Activated B cell treated with CpG ODN at 0.5 μM for 24 hours (primary cell): ENCODE measurements around the gene FOSL1. TPM values are rescaled to one million over a fixed set of nuclear protein-coding genes. Genes with fewer than 3 reads are reported as not detected.

ENCODE experiments used
- ATAC-seq: fragments of 200-7000 bp; cut with Tn5 transposase; one replicate; pipeline ENCODE4 v1.10.0; 2021; ENCODE audit warnings: low read depth, mild to moderate bottlenecking, moderate library complexity
- CTCF ChIA-PET: fragments of 350-600 bp; sonication (Branson Sonifier 250); formaldehyde crosslinking; loops from one replicate; lab custom pipeline; 2021; ENCODE audit warnings: antibody characterized with exemption; lab: Charles Lee
- POLR2A ChIA-PET: fragments of 350-600 bp; sonication (Branson Sonifier 250); formaldehyde crosslinking; loops from one replicate; lab custom pipeline; 2021; ENCODE audit warnings: antibody characterized with exemption; lab: Charles Lee
- DNase-seq: peaks from one replicate; pipeline ENCODE4 v3.0.0; 2022
- H3K27ac Mint-ChIP-seq: one replicate; pipeline ENCODE4 v1.8.0; 2020; ENCODE audit warnings: mixed read lengths
- H3K27me3 Mint-ChIP-seq: one replicate; pipeline ENCODE4 v1.8.0; 2021; ENCODE audit warnings: mixed read lengths
- H3K36me3 Mint-ChIP-seq: one replicate; pipeline ENCODE4 v1.8.0; 2021; ENCODE audit warnings: low read depth, mixed read lengths
- H3K4me1 Mint-ChIP-seq: one replicate; pipeline ENCODE4 v1.8.0; 2021; ENCODE audit warnings: mixed read lengths
- H3K4me3 Mint-ChIP-seq: one replicate; pipeline ENCODE4 v1.8.0; 2020; ENCODE audit warnings: mild to moderate bottlenecking, mixed read lengths
- H3K9me3 Mint-ChIP-seq: one replicate; pipeline ENCODE4 v1.8.0; 2020; ENCODE audit warnings: mixed read lengths
- intact Hi-C: fragments of 100-400 bp; cut with micrococcal nuclease; formaldehyde crosslinking; loops from one replicate; pipeline ENCODE4 v1.15.1; 2024
- total RNA-seq: library from RNA; stranded (reverse); gene quantifications from 2 replicates; pipeline ENCODE4 v1.2.3, GENCODE V29; 2022
- TF ChIP-seq, protein P1 (sequence below): fragments of 200-600 bp; IDR thresholded peaks from one replicate; pipeline ENCODE4 v1.8.0; 2022; ENCODE audit warnings: antibody characterized with exemption, mild to moderate bottlenecking

FOSL1 gene
- total RNA-seq, 1 donor from 2014 or later = 1.4 TPM

DNA sequence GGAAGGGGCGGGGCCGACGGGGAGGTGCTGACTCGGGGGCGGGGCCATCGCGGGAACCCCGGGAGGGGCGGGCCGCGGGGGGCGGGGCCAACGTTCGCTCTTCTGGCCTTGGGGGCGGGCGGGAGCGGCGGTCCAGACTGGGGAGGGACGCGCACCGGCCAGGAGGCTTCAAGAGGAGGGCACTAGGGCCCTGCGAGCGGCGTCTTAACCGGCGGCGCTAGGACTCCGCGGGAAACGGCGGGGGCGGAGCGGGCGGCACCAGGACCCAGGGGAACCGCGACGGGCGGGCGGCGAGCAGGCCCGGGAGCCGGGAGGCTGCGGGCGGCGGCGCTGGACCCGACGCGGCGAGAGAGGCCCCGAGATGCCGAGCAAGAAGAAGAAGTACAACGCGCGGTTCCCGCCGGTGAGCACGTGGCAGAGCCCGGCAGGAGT, 19.0 kb upstream of the FOSL1 start, which contains the start of gene DRAP1:
Gene DRAP1, plus strand, starts transcription at position 286 of the 432 bp plus-strand sequence. Its CDS starts 76 bp downstream, at position 362.
- TF ChIP-seq, protein P1, sequence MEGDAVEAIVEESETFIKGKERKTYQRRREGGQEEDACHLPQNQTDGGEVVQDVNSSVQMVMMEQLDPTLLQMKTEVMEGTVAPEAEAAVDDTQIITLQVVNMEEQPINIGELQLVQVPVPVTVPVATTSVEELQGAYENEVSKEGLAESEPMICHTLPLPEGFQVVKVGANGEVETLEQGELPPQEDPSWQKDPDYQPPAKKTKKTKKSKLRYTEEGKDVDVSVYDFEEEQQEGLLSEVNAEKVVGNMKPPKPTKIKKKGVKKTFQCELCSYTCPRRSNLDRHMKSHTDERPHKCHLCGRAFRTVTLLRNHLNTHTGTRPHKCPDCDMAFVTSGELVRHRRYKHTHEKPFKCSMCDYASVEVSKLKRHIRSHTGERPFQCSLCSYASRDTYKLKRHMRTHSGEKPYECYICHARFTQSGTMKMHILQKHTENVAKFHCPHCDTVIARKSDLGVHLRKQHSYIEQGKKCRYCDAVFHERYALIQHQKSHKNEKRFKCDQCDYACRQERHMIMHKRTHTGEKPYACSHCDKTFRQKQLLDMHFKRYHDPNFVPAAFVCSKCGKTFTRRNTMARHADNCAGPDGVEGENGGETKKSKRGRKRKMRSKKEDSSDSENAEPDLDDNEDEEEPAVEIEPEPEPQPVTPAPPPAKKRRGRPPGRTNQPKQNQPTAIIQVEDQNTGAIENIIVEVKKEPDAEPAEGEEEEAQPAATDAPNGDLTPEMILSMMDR = no peak

GRCh38 chr11:65918211-65919140, 18.3 kb upstream of the FOSL1 start, which contains the start of gene C11orf68:
Gene C11orf68 (minus strand): TSS chr11:65919062. CDS start chr11:65919031, 31 bp downstream.
- H3K4me1 Mint-ChIP-seq = peaks cover 53% of the 10 kb centered on the region
- no peaks in the 10 kb centered on the region for H3K9me3 Mint-ChIP-seq
- CTCF ChIA-PET = interaction anchor here (0.5 to 1.5 kb wide), 3 partner anchors 28 to 30 kb away, joined by 3 to 5 read pairs (median 3); partner anchors contain the start of genes CCDC85B and FIBP
- TF ChIP-seq, protein P1 = no peak
- ATAC-seq (no peak), DNase-seq (no peak)
- no peaks in the 10 kb centered on the region for H3K27me3 Mint-ChIP-seq
- intact Hi-C loops = loop anchor here (1.0 to 2.0 kb wide), 12 partner anchors 10 to 303 kb away; partner anchors contain the start of genes BANF1, CCDC85B, CFL1 and EIF1AD
- H3K27ac Mint-ChIP-seq = peak within 1 kb of the TSS; percentile 81
- POLR2A ChIA-PET = interaction anchor here (0.6 to 4.8 kb wide), 12 partner anchors 9 to 198 kb away, joined by 3 to 55 read pairs (median 6); partner anchors contain the start of genes CCDC85B, FIBP, FOSL1 and MUS81
- peaks cover 26% of the 10 kb centered on the region for H3K36me3 Mint-ChIP-seq
- H3K4me3 Mint-ChIP-seq = peak within 1 kb of the TSS; percentile 93

More for the DNA sequence above, 19.0 kb upstream of the FOSL1 start, which contains the start of gene DRAP1:
- H3K9me3 Mint-ChIP-seq = no peaks in the 10 kb centered on the region
- POLR2A ChIA-PET = interaction anchor here (0.6 to 4.8 kb wide), 11 partner anchors 17 to 199 kb away, joined by 3 to 55 read pairs (median 7); partner anchors contain the start of genes CCDC85B, FIBP, FOSL1 and MUS81
- H3K4me1 Mint-ChIP-seq = peaks cover 53% of the 10 kb centered on the region
- no peaks in the 10 kb centered on the region for H3K27me3 Mint-ChIP-seq
- DNase-seq (peak; percentile 95), ATAC-seq (peak; percentile 87)
- peak within 1 kb of the TSS; percentile 93 for H3K4me3 Mint-ChIP-seq
- CTCF ChIA-PET = interaction anchor here (0.5 to 1.5 kb wide), 2 partner anchors 28 to 31 kb away, joined by 3 to 5 read pairs; partner anchors contain the start of genes CCDC85B and FIBP
- H3K36me3 Mint-ChIP-seq = peaks cover 27% of the 10 kb centered on the region
- H3K27ac Mint-ChIP-seq = peak within 1 kb of the TSS; percentile 81
- intact Hi-C loops = loop anchor here (1.0 to 2.0 kb wide), 12 partner anchors 9 to 304 kb away; partner anchors contain the start of genes BANF1, CCDC85B, CFL1 and EIF1AD

DNA sequence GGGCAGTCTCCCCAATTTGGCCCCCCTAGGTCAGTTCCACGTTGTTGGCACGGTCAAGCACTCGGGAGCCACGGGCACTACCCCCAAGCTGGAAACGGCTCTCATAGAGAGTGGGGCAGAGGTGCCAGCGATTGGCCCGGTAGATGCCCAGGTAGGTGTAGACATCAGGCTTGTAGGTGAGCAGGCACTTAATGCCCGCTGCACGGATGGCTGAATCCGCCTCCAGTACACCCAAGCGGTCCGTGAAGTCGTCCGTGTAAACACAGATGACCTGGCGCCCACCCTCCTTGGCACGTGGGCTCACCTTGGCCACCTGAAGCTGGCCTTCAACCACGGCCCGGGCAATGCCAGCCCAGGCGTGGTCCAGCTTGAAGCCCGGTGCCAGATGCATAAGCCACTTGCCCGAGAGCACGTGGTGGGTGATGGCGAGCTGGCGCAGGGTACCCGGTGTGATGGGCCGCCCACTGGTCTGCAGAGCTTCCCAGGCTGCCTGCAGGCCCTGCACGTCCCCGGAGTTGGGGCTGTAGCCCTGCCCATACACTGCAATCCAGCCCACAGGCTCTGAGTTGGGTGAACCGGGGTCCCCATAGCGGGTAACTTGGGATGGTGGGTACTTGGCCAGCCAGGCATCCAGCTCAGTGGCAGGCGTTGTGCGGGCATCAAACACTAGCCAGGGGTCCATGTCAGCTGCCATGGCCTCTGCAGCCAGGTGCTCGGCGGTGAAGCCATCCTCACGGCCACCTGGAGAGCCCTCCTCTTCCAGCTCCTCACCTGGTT, 17.4 kb upstream of the FOSL1 start:
- DNase-seq = no peak
- Mint-ChIP-seq H3K4me1 (peaks cover 53% of the 10 kb centered on the region), H3K9me3 (no peaks in the 10 kb centered on the region), H3K27me3 (no peaks in the 10 kb centered on the region), H3K27ac (peak overlapping the region; percentile 81), H3K36me3 (peaks cover 18% of the 10 kb centered on the region), H3K4me3 (peak overlapping the region; percentile 88)
- ChIA-PET CTCF (interaction anchor here (1.3 to 1.5 kb wide), 2 partner anchors 27 to 29 kb away, joined by 3 to 5 read pairs; partner anchors contain the start of genes CCDC85B and FIBP), POLR2A (interaction anchor here (0.6 to 4.8 kb wide), 12 partner anchors 10 to 58 kb away, joined by 3 to 55 read pairs (median 6); partner anchors contain the start of genes CCDC85B, FIBP, FOSL1 and MUS81)
- intact Hi-C loops = loop anchor here (2.0 kb wide), 1 partner anchor 23 kb away; no protein-coding TSS in a partner anchor
- no peak for ATAC-seq
- TF ChIP-seq, protein P1 = no peak

DNA sequence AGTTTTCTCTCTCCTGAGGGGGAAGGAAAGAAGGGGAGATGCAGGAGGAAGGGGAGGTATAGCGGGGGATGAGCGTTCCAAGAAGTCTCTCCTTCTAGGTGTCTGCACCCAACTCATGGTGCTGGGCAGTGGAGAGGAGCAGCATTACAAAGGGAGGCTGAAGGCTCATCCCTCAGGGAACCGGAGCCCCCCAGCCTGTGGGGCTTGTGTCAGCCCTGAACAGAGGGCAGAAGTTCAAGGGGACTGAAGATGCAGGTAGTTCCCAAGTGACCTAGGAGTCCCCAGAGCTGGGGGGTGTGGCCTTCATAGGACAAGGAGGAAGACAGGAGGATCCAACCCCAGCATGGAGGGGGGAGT, 16.9 kb upstream of the FOSL1 start:
- H3K4me1 Mint-ChIP-seq = peaks cover 51% of the 10 kb centered on the region
- H3K9me3 Mint-ChIP-seq = no peaks in the 10 kb centered on the region
- ATAC-seq (no peak), DNase-seq (no peak)
- CTCF ChIA-PET = interaction anchor here (1.3 kb wide), 1 partner anchor 27 kb away, joined by 3 read pairs; the partner anchor contains the start of gene CCDC85B
- peaks cover 12% of the 10 kb centered on the region for H3K36me3 Mint-ChIP-seq
- POLR2A ChIA-PET = interaction anchor here (1.1 to 4.8 kb wide), 3 partner anchors 23 to 57 kb away, joined by 5 to 55 read pairs (median 13); partner anchors contain the start of genes CCDC85B, FIBP and MUS81
- H3K27ac Mint-ChIP-seq = no peak overlapping the region
- peak overlapping the region; percentile 53 for H3K4me3 Mint-ChIP-seq
- TF ChIP-seq, protein P1 = no peak
- intact Hi-C loops = no loop called here
- H3K27me3 Mint-ChIP-seq = no peaks in the 10 kb centered on the region
